ENCODE results near the gene PTPRD.

The PTPRD gene

DNA sequence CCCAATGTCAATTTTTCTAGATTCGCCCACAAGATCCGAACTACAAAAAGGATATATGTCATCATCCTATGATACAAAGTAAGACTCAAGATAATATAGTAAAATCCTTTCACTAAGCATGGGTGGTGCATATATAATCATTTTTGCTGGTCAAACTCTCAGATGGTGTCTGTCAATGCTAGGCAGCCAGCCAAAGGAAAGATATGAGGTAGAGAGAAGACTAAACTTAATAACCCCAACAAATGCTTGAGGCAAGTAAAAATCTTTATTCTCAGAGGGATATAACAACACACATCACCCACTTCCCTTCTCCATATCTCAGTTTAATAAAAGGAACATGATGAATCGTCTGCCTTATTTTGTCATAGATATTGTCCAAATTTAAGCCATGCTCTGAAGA, 1972.0 kb downstream of the PTPRD start:
- no peak for DNase-seq (ENCODE audit: low spot score)
- TF ChIP-seq, protein P1, sequence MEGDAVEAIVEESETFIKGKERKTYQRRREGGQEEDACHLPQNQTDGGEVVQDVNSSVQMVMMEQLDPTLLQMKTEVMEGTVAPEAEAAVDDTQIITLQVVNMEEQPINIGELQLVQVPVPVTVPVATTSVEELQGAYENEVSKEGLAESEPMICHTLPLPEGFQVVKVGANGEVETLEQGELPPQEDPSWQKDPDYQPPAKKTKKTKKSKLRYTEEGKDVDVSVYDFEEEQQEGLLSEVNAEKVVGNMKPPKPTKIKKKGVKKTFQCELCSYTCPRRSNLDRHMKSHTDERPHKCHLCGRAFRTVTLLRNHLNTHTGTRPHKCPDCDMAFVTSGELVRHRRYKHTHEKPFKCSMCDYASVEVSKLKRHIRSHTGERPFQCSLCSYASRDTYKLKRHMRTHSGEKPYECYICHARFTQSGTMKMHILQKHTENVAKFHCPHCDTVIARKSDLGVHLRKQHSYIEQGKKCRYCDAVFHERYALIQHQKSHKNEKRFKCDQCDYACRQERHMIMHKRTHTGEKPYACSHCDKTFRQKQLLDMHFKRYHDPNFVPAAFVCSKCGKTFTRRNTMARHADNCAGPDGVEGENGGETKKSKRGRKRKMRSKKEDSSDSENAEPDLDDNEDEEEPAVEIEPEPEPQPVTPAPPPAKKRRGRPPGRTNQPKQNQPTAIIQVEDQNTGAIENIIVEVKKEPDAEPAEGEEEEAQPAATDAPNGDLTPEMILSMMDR (IDR thresholded peaks at IDR 0.05; ENCODE audit: extremely low read depth, missing control alignments), result no peak

DNA sequence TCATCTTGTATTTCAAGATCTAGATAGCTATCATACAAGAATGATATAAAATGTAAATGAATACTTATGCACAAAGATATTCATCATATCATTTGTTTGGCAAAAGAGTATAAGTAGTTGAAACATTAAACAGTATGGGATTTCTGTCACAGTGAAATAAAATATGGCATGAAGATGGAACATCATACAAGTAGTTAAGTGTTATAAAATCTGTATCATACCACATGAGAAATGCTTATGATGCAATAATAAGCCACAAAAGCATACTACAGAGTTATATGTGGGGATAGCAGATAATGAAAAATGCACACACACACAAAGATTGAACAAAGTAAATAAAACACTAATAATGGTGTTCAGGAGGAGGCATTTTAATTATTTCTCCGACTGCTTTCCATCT, 1975.2 kb downstream of the PTPRD start:
- TF ChIP-seq, protein P1 (IDR thresholded peaks at IDR 0.05; ENCODE audit: extremely low read depth, missing control alignments), result no peak
- no peak for DNase-seq (ENCODE audit: low spot score)

DNA sequence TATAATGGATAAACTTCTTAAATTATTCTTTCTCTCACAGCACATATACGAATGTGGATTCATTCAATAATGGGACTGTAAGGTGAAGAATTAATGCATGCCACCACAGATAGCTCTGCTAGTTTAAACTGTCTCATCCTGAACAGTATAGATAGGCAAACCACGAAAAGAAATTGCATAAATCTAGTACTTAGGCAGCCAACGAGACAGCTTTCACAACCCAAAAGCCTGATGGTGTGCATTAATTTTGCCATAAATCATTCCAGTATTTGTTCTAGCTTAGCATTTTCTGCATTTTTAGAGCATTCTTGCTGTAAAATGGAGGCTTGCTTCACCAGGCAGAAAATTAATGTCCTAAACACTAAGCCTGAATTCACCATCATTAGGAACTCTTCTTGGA, 1979.0 kb downstream of the PTPRD start:
- TF ChIP-seq, protein P1 (IDR thresholded peaks at IDR 0.05; ENCODE audit: extremely low read depth, missing control alignments), result no peak
- DNase-seq (ENCODE audit: low spot score), result no peak

DNA sequence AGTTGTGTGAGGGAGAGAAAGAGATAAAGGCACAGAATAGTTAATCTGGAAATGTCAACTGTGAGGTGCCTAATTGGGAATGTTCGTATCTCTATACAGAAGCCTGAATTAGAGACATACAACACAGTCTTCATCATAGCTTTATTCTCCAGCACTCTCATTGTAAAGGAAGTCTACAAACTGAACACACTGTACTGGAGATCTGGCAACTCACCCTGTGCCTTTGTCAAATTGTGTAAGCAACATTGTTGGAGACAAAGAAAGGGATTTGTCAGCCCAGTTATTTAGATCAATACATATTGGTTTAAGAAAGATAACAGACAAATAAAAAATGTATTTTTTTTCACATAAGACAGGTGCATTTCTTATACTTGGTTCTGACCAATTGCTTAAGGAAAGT, 1980.3 kb downstream of the PTPRD start:
- DNase-seq (ENCODE audit: low spot score), result no peak
- TF ChIP-seq, protein P1 (IDR thresholded peaks at IDR 0.05; ENCODE audit: extremely low read depth, missing control alignments), result no peak

DNA sequence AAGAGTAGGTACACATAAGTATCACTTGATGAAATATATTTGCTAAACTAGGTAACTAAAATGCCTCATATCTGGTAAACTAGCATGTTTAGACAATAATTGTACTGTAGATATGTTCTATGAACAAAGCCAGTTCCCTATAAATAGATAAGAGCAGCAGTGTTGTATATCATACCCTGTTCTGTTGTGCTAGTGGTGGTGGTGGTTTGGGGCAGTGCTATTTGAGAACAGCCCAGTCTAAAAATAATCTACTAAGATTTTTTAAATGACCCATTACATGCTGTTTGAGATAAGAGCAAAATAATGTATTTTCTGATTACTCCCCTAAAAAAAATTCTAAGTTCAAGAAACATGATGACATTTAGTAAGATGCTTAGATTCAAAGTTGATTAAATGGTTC, 1984.0 kb downstream of the PTPRD start:
- TF ChIP-seq, protein P1 (IDR thresholded peaks at IDR 0.05; ENCODE audit: extremely low read depth, missing control alignments), result no peak
- no peak for DNase-seq (ENCODE audit: low spot score)

DNA sequence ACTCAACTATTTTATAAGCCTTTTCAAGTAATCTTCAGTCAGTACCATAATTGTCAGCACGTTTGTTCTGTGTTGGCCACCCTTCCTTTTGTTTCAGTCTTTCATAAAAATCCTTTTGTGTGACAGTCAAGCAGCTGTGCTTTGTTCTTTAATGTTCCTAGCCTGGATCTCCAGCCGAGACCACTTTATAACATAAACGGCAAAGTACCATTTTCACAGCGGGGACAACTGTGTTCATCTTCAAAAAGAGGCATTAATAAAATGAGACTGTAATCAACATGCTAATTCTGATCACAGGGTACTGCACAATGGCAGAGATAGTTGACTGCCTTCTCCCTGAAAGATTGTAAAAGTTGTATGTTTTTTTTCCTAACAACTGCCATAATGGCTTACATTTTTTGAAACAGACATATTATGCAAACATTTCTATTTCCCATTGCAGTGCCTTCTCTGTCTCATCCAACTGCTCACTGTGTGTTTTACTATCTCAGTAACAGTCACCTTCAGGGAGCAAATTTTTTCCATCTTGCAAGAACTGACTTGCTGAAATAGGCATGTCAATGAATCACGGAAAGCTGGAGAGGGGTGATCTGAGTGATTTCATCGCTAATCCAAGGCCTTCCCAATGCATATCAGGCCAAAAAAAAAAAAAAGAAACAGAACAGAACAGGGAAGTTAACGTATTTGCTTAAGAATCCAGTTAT, 1984.7 kb downstream of the PTPRD start:
- no peak for DNase-seq (ENCODE audit: low spot score)
- TF ChIP-seq, protein P1 (IDR thresholded peaks at IDR 0.05; ENCODE audit: extremely low read depth, missing control alignments), result no peak

DNA sequence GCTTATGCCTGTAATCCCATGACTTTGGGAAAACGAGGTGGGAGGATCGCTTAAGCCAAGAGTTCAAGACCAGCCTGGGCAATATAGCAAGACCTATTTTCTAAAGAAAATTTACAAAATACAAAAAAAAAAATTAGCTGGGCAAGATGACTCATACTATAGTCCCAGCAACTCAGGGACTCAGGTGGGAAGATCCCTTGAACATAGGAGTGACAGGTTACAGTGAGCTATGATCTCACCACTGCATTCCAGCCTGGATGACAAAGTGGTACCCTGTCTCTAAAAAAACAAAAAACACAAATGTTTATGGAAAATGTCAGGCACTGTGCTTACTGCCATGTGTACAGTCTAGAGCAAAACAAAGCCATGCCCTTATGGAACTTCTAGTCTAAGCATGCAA, 1989.9 kb downstream of the PTPRD start:
- TF ChIP-seq, protein P1 (IDR thresholded peaks at IDR 0.05; ENCODE audit: extremely low read depth, missing control alignments), result no peak
- DNase-seq (ENCODE audit: low spot score), result no peak

Data from GM20000 (cell line).